NCI-H345 treated with DMSO at 0.1 percent for 48 hours (cell line): Measurements from ENCODE around the gene AXIN1.
A peak's percentile ranks its signal among the peaks of the same experiment; 100 is the strongest.
"Not testable (repeated sequence)": the region's sequence is repeated elsewhere in the genome, so short reads cannot be mapped to it uniquely, and the experiment has no call there.

ENCODE experiments used
- DNase-seq: peaks from one replicate; lab custom pipeline; 2025; ENCODE audit not compliant: unreplicated experiment; lab: John Stamatoyannopoulos, UW

AXIN1 gene, protein sequence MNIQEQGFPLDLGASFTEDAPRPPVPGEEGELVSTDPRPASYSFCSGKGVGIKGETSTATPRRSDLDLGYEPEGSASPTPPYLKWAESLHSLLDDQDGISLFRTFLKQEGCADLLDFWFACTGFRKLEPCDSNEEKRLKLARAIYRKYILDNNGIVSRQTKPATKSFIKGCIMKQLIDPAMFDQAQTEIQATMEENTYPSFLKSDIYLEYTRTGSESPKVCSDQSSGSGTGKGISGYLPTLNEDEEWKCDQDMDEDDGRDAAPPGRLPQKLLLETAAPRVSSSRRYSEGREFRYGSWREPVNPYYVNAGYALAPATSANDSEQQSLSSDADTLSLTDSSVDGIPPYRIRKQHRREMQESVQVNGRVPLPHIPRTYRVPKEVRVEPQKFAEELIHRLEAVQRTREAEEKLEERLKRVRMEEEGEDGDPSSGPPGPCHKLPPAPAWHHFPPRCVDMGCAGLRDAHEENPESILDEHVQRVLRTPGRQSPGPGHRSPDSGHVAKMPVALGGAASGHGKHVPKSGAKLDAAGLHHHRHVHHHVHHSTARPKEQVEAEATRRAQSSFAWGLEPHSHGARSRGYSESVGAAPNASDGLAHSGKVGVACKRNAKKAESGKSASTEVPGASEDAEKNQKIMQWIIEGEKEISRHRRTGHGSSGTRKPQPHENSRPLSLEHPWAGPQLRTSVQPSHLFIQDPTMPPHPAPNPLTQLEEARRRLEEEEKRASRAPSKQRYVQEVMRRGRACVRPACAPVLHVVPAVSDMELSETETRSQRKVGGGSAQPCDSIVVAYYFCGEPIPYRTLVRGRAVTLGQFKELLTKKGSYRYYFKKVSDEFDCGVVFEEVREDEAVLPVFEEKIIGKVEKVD

DNA sequence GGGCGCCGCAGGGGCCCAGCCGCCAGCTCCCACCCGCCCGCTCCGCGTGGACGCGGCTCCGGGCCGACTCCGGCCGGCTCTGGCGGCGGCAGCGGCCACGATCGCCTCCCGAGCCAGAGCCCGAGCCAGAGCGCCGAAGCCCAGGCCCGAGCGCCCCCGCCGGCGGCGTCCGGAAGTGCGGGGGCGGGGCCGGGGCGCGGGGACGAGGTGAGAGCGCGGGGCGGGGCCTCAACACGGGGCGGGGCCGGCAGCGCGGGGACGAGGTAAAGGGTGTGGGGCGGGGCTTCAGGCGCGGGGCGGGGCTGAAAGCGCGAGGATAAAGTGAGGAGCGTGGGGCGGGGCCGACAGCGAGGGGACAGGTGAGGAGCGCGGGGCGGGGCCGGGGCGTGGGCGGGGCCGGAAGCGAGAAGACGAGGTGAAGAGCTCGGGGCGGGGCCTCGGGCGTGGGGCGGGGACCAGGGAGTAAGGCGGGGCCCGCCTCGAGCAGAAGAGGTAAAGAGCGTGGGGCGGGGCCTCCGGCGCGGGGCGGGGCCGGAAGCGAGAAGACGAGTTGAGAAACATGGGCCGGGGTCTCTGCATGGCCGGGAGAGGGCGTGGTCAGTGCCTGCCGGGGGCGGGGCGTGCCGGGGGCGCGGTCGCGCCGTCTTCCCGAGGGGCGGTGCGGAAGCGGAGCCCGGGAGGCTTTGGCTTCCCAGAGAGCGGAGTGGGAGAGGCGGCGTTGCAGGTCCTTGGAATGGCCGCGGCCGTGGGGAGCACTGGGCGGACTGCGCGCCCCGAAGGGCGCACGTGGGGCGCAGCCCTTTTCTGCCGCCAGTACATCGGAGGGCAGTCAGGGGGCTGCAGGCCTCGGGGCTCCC lies at the start of gene AXIN1:
TSS of gene AXIN1 (minus strand) at position 177 of the 857 bp plus-strand sequence. CDS start 5,698 bp downstream, outside the sequence.
- DNase-seq: peak; percentile 94

DNA sequence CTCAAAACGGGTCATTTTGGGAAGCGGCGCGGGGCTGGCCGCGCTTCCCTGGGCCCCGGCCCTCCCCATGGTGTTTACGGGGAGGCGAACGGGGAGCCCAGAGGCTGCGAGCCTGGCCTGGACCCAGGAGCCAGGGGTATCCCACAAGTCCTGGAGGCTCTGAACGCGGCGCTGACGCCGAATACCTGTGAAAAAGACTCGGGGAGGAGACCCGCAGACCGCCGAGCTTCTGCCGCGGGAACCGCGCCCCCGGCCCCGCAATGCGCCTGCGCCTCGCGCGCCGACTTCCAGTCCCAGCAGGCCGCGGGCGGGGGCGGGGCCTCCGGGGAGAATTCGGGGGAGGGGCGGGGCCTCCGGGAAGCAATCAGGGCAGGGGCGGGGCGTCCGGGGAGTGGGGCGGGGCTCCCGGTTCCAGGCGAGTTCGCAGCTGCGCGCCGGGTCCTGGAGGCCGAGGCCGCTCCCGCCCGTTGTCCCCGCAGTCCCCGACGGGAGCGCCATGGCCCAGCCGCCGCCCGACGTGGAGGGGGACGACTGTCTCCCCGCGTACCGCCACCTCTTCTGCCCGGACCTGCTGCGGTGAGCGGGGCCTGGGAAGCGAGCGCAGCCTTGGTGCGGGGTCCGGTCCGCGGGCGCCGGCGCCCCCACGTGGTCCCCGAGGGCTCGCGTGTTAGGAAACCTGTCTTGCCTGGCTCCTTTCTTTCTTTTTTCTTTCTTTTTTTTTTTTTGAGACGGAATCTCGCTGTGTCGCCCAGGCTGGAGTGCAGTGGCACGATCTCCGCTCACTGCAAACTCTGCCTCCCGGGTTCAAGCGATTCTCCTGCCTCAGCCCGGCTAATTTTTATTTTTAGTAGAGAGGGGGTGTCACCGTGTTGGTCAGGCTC lies 49.2 kb upstream of the AXIN1 start, which contains the start of gene DECR2:
TSS of gene DECR2 (plus strand) at position 418 of the 881 bp plus-strand sequence. CDS start at position 497, 79 bp downstream.
- peak; percentile 78 for DNase-seq

DNA sequence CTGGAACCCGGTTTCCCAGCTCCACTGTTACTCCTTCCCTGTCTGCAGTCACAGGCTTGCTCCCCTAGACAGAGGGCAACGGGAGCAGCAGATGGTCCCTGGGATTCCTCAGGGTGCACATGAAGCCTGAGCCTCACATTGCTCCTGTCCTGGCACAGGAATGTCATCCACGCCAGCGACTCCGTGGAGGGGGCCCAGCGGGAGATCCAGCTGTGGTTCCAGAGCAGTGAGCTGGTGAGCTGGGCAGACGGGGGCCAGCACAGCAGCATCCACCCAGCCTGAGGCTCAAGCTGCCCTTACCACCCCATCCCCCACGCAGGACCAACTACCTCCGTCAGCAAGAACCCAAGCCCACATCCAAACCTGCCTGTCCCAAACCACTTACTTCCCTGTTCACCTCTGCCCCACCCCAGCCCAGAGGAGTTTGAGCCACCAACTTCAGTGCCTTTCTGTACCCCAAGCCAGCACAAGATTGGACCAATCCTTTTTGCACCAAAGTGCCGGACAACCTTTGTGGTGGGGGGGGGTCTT lies 47.6 kb upstream of the AXIN1 start:
- no peak for DNase-seq

DNA sequence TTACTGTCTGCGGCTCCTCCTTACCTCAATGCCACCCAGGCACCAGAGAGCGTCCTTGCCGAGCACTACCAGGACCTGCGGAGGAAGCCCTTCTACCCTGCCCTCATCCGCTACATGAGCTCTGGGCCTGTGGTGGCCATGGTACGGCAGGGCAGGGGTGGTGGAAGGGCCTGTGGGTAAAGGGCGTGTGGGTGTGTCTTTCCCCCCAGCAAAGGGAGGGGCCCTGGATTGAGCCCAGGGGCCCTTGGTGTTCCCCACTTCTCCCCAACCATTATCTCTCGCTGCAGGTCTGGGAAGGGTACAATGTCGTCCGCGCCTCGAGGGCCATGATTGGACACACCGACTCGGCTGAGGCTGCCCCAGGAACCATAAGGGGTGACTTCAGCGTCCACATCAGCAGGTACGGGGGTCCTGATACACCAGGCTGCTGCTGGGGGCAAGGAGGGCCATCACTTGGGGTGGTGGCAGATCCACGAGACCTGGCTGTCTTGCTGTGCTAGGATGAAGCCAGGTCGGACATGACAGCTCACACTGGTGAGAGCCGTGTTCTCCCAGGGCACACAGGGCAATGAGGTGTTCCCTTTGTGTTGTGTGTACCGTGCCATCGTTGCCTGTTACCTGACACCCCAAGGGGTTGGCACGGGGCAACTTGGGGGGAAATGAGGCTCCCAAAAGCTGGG lies 47.0 kb upstream of the AXIN1 start:
- DNase-seq: no peak

DNA sequence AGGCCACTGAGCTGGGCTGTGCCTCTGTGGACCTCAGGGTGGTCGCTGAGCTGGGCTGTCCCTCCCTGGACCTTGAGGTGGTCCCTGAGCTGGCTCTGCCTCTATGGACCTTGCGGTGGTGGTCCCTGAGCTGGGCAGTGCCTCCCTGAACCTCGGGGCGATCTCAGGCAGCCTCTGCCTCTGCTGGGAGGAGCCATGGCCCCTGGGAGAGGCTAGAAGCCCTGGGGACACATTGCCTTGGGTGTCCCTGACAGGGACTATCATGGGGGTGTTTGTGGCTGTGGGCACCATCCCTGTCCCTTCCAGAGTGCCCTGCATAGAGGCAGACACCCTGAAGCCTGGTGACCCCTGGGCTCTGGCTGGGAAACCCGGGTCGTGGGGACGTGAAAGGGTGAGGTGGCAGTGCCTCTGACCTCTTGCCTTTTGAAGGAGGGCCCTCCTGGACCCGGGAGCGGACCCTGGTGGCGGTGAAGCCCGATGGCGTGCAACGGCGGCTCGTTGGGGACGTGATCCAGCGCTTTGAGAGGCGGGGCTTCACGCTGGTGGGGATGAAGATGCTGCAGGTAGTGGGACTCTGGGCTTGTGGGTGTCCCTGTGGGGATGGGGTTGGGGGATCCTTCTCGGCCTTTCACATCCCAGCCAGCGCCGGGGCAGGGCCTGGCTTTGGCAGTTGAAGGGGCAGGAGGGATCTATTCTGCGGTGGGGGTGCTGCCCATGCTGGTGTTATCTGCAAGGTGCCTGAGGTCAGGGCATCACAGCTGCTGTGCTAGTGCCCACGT lies 46.2 kb upstream of the AXIN1 start:
- DNase-seq: no peak

DNA sequence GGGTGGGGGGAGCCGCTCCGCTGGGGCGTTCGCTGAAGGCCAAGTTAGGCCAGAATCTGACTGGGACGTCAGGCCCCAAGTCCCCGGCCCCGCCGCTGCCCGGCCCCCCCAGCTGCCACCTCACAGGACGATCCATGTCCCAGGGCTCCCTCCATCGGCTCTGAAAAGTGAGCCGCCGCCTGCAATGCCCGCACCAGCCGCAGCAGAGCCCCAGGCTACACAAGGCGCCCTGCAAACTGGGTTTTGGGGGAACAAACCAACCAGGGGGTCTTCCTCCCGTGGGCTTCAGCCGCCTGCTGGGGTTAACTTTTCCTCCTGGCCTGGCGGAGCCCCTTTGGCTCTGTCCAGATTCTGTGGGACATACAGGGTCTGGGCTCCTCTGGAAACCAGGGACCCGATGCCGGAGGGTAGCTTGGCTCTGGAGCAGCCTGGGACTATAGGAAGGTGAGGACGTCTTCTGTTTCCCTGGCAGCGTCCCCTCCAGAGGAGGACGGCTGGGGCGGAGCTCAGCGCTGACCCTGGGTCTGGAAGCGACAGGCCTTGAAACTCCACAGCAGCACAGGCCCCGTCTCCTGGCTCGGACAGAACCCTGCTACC lies 45.3 kb upstream of the AXIN1 start:
- DNase-seq: no peak

DNA sequence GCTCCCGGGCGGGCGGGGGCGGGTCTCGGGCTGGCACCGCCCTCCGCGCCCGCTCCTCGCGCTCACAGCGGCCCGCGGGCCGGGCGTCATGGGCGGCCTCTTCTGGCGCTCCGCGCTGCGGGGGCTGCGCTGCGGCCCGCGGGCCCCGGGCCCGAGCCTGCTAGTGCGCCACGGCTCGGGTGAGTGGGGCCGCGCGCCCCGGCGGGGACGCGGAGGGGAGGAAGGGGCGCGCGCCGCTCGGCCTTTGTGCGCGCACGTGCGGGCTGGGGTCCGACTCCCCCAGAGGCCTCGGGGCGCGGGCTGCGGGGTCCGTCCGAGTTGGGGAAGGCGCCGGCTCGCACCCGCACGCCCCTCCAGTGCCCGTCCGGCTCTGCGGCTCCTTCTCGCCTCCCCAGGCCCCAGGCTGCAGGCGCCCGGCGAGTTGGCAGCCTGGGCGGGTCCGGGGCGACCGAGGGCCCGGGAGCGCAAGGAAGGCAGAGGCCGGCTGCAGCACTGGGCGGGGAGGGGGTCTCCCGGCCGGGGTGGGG lies 44.7 kb upstream of the AXIN1 start, which contains the start of gene NME4:
TSS of gene NME4 (plus strand) at position 65 of the 527 bp plus-strand sequence. CDS start at position 89, 24 bp downstream.
- no peak for DNase-seq

DNA sequence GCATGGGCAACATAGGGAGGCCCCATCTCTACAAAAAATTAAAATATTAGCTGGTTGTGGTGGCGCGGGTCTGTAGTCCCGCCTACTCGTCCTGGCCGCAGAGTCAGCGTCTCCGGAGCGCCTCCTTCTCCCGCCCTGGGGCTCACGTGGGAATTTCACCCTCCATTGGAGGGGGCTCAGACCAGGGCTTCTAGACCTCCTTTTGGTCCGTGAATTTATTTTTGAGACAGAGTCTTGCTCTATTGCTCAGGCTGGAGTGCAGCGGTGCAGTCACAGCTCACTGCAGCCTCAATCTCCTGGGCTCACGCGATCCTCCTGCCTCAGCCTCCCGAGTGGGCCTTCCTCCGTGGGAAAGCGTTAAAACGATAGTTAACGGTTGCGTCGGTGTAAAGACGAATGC lies 44.1 kb upstream of the AXIN1 start:
- no peak for DNase-seq

DNA sequence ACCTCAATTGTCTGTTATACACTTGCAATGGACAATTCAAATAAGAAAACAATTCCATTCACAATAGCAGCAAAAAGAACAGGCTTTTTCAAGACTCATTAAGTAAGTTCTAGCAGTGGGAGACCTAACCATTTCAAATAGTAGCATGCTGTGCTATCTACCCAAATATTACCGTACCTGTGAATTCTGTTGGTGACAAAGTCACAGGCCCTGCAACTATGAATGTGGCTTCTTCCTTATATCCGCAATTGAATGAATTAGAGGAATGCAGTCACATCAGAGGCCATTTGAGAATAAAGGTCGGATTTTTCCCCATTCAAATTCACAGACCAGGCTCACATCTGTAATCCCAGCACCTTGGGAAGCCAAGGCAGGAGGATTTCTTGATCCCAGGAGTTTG lies 43.7 kb upstream of the AXIN1 start:
- DNase-seq: peak; percentile 91

DNA sequence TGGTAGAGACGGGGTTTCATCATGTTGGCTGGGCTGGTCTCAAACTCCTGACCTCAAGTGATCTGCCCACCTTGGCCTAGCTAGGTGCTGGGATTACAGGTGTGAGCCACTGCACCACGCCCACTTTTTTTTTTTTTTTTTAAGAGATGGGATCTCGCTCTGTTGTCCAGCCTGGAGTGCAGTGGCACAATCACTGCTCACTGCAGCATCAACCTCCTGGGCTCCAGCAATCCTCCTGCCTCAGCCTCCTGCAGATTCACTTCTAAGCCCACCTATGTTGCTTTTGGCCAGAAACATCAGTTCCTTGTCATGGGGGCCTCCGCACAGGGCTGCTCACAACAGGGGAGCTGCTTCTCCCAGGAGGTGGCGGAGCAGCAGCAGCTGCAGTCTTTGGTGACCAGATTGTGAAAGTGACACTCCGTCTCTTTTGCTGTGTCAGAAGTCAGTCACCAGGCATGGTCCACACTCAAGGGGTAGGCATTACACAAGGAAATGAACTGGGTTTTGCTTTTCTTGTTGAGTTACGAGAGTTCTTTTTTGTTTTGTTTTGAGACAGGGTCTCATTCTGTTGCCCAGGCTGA lies 40.0 kb upstream of the AXIN1 start:
- no peak for DNase-seq

DNA sequence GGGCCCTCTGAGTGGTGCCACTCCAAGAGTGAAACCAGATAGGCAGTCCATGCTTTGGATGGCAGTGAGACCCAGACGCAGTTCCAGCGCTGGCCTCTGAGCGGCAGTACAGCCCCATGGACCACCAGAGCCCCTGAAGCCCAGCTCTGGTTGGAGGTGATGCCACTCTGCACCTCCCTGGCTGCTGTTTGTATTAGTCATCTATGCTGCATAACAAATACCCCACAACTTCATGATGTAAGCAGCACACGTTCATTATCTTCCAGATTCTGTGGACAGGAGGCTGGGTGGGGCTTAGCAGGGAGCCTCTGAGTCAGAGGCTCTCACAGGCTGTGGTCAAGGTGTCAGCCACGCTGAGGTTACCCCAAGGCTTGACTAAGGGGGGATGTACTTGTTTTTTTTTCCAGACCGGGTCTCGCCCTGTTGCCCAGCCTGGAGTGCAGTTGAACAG lies 39.4 kb upstream of the AXIN1 start:
- peak; percentile 23 for DNase-seq

DNA sequence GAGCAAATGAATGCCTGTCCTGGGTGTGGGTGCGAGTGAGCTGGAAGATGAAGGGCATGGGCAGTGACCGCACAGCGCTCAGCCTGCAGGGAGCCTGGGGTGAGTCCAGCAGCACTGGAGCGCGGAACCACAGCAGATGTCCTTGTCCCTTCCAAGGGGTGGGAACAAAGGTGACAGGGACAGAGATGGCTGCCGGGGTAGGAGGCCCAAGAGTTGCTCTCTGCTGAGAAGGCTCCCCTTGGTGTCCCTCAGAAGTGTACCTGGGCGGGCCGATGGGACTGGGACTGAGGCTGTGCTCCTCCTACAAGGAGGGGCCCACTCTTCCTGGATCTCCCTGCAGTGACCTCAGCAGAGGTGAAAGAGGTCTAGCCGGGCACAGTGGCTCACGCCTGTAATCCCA lies 36.8 kb upstream of the AXIN1 start:
- no peak for DNase-seq

DNA sequence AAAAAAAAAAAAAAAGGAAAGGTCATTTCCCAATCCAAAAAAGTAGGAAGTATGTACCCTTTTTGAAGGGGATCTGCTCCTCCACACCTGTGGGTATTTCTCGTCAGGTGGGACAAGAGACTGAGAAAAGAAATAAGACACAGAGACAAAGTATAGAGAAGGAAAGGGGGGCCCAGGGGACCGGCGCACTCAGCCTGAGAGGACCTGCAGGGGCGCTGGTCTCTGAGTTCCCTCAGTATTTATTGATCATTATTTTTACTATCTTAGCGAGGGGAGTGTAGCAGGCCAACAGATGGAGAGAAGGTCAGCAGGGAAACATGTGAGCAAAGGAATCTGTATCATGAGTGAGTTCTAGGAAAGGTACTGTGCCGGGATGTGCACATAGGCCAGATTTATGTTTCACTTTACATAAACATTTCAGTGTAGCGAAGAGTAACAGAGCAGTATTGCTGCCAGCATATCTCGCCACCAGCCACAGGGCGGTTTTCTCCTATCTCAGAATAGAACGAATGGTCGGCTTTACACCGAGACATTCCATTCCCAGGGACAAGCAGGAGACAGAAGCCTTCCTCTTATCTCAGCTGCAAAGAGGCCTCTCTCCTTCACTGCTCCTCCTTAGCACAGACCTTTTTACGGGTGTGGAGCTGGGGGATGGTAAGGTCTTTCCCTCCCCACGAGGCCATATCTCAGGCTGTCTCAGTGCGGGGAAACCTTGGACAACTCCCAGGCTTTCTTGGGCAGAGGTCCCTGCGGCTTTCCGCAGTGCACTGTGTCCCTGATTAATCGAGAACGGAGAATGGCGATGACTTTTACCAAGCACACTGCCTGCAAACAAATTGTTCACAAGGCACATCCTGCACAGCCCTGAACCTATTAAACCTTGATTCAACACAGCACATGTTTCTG lies 35.5 kb upstream of the AXIN1 start:
- DNase-seq: not testable (repeated sequence)

DNA sequence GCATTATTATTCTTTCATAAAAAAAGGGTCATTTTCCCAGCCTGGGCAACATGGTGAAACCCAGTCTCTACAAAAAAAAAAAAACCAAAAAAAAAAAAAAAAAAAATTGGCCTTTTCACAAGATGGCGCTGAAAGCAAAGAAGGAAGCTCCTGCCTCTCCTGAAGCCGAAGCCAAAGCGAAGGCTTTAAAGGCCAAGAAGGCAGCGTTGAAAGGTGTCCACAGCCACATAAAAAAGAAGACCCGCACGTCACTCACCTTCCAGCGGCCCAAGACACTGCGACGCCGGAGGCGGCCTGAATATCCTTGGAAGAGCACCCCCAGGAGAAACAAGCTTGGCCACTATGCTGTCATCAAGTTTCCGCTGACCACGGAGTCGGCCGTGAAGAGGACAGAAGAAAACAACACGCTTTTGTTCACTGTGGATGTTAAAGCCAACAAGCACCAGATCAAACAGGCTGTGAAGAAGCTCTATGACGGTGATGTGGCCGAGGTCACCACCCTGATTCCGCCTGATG lies 34.2 kb upstream of the AXIN1 start:
- no peak for DNase-seq

DNA sequence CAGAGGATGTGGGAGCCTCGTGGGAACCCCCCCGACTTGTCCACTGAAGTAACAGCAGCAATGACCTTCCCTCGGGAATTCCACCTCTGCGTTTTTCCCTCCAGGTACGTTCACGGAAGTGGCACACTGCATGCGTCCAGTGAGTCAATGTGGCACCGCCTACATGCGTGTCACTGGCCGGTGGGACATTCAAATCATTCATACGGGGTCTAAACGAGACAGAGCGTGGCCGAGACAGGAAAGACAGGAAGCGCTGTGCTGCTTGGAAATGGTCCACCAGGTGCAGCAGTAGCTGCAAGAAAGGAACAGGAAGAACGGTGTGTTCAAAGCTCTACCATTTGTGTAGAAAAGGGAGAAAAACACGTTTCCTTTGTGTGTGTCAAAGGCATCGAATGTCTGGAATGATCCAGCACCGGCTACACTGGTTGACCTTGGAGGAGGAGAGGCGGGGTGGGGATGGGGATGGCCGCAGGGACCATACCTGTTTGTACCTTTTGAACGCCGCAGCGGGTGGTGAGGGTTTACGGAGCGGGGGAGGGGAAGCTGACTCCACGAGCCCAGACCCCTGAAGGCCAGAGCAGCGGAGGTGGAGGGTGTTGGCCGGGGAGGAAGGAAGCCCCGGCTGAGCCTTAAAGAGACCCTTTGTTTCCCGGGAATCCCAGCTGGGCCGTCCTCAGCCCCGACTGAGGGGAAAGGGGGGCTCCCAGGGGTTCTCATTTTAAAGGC lies 31.0 kb upstream of the AXIN1 start:
- no peak for DNase-seq
